NCI-H345 treated with DMSO at 0.1 percent for 48 hours (cell line): ENCODE results near the gene ZBTB44.
"Not testable (repeated sequence)": the region's sequence is repeated elsewhere in the genome, so short reads cannot be mapped to it uniquely, and the experiment has no call there.

Experiments
- DNase-seq: peaks from one replicate; lab custom pipeline; 2025; ENCODE audit not compliant: unreplicated experiment; lab: John Stamatoyannopoulos, UW

Gene ZBTB44, protein sequence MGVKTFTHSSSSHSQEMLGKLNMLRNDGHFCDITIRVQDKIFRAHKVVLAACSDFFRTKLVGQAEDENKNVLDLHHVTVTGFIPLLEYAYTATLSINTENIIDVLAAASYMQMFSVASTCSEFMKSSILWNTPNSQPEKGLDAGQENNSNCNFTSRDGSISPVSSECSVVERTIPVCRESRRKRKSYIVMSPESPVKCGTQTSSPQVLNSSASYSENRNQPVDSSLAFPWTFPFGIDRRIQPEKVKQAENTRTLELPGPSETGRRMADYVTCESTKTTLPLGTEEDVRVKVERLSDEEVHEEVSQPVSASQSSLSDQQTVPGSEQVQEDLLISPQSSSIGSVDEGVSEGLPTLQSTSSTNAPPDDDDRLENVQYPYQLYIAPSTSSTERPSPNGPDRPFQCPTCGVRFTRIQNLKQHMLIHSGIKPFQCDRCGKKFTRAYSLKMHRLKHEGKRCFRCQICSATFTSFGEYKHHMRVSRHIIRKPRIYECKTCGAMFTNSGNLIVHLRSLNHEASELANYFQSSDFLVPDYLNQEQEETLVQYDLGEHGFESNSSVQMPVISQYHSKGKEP

GRCh38 chr11:130314750-130315285 lies at the start of gene ZBTB44:
ZBTB44 (minus strand) TSS chr11:130314917; CDS start chr11:130261873, 53,044 bp downstream.
- peak; percentile 78 for DNase-seq

DNA sequence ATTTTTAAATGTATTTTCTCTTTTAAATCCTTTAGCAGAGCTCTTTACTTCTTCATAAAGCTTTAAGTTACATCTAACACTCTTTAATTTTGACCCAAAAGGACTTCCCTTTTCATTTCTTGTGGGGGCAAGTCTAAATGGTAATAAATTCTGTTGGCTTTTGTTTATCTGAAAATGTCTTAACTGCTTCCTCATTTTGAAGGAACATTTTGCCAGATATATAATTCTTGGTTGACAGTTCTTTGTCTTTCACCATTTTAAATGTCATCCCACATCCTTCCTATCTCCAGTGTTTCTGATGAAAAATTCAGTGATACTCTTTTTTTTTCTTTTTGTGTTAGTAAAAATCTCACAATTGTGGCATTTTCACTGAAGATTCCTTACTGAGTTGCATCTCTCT lies 44.7 kb upstream of the ZBTB44 start:
- no peak for DNase-seq

- no peak for DNase-seq
These were observed 43.7 kb upstream of the ZBTB44 start for GRCh38 chr11:130358398-130358797.

- no peak for DNase-seq
These were observed 32.5 kb upstream of the ZBTB44 start for GRCh38 chr11:130347261-130347660.

- no peak for DNase-seq
These were observed 30.1 kb upstream of the ZBTB44 start for GRCh38 chr11:130344841-130345240.

GRCh38 chr11:130340671-130341319 lies 26.1 kb upstream of the ZBTB44 start:
- no peak for DNase-seq

GRCh38 chr11:130338667-130339066 lies 23.9 kb upstream of the ZBTB44 start:
- no peak for DNase-seq

DNA sequence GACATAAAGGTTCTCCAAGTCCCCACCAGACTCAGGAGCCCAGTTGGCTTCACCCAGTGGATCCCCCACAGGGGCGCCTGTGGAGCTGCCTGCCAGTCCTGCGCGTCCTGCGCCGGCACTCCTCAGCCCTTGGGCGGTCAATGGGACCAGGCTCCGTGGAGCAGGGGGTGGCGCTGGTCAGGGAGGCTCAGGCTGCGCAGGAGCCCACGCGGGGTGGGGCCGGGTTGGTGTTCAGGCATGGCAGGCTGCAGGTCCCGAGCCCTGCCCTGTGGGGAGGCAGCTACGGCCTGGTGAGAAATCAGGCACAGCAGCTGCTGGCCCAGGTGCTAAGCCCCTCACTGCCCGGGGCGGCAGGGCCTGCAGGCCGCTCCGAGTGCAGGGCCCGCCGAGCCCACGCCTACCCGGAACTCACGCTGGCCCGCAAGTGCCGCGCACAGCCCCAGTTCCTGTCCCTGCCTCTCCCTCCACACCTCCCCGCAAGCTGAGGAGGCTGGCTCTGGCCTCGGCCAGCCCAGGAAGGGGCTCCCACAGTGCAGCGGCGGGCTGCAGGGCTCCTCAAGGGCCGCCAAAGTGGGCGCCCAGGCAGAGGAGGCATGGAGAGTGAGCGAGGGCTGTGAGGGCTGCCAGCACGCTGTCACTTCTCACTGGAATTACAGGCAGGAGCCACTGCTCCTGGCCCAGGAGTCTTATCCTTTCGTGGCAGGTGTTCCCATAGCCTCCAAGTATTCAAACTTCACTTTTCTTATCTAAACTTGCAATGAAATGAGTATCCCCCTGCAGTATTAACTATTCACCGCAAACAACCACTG lies 22.8 kb upstream of the ZBTB44 start:
- DNase-seq, result no peak

DNA sequence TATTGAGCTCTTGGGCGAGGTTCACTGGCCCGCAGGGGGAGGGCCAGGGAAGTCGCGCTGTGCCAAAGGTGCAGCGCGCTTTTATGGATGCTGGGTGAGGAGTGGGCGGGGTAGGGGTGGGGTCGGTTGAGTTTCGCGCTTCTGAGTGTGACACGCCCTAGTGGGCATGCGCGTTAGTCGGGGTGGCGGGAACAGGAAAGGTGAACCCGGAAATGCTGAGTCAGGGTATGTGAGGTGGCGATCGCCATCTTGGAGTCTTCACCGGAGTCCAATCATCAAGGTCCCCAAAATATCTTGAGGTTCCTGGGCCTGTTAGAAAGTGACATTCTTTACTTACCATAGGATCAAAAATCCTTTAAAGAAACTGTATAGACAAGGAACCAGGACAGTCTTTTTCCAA lies 16.7 kb upstream of the ZBTB44 start:
- DNase-seq, result not testable (repeated sequence)

- no peak for DNase-seq
These were observed 15.5 kb upstream of the ZBTB44 start for GRCh38 chr11:130330101-130330684.

GRCh38 chr11:130328420-130328819 lies 13.7 kb upstream of the ZBTB44 start:
- no peak for DNase-seq

DNA sequence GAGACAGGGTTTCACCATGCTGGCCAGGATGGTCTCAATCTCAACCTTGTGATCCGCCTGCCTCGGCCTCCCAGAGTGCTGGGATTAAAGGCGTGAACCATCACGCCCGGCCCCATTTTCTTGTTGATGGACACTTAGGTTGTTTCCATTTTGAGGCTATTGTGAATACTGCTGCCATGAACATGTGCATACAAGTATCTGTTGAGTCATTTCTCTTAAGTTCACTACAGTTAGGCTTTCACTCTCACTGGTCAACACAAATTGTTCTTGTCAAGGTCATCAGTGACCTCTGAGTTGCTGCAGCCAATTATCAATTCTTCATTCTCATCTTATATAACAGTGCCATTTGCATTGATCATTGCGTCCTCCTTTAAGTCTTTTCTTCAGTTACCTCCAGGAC lies 13.0 kb upstream of the ZBTB44 start:
- DNase-seq, result no peak

DNA sequence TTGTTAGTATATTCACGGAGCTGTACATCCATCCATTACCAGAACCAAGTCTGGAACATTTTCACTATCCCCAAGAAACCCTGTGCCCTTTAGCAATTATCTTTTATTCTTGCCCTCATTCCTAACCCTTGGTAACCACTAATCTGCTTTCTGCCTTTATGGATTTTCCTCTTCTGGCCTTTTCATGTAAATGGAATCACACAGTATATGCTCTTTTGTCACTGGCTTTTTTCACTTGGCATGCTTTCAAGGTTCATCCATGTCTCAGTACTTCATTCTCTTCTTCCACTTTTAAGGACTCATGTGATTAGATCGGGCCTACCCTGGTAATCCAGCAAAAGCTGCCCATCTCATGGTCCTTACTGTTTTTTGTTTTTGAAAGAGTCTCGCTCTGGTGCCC lies 11.0 kb upstream of the ZBTB44 start:
- no peak for DNase-seq

DNA sequence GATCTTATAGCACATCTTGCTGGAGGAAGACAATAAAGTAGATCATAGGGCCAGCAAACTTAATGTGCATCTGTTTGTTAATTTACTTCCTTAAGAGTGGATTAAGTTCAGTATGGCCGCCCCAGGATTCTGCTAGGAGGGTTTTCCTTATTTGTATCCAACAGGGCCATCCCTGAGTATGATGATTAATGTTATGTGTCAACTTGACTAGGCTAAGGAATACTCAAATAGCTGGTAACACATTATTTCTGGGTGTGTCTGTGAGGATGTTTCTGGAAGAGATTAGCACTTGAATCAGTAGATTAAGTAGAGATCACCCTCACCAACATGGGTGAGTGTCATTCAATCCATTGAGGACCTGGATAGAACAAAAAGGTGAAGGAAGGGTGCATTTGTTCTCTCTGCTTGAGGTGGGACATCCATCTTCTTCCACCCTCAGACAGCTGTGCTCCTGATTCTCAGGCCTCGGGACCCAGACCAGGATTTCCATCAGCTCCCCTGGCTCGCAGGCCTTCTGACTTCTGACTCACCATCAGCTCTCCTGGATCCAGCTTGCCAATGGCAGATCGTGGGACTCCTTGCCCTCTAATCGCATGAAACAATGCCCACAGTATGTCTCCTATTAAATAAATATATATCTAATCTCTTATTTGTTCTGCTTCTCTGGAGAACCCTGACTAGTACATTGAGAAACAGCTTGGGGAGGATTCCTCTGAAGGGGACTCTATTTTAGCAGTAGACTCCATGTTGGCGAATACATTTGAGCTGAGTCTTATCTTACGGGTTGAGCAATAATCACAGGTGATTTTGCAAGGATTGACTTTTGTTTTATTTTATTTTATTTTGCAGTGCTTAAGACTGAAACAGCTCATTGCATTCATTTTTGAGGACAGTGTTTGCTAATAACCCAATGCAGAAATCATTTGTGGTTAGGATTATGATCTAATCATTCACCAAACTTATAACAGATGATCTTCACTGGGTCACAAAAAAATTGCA lies 9.0 kb upstream of the ZBTB44 start:
- no peak for DNase-seq

GRCh38 chr11:130322126-130322525 lies 7.4 kb upstream of the ZBTB44 start:
- no peak for DNase-seq

DNA sequence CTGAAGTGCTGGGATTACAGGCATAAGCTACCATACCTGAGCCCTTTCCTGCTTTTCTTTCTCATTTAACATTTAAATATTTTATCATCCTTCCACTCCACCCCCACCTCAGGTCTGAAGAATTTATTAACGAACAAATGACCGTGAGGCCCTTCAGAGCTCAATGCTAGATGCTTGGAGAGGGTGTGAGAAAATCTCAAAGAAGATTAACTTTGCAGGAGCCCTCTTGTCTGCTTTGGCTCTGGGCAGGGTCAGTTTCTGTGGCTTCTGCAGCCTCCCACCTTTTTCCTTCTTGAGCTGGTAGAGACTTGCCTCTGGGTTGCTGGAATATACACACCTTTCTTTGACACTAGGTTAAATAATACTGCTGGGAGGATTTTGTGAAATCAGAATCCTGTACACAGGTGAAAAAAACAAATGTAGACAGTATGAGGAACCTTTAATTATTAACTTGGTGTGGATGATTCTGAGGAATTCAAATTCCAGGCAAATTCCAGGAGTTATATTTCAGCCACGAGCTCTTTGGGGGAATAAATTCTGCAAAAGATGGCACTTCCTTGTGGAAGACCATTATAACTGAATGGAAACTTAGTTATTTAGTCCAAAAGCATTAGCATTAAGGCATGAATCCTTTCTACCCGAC lies 3.4 kb upstream of the ZBTB44 start:
- no peak for DNase-seq

DNA sequence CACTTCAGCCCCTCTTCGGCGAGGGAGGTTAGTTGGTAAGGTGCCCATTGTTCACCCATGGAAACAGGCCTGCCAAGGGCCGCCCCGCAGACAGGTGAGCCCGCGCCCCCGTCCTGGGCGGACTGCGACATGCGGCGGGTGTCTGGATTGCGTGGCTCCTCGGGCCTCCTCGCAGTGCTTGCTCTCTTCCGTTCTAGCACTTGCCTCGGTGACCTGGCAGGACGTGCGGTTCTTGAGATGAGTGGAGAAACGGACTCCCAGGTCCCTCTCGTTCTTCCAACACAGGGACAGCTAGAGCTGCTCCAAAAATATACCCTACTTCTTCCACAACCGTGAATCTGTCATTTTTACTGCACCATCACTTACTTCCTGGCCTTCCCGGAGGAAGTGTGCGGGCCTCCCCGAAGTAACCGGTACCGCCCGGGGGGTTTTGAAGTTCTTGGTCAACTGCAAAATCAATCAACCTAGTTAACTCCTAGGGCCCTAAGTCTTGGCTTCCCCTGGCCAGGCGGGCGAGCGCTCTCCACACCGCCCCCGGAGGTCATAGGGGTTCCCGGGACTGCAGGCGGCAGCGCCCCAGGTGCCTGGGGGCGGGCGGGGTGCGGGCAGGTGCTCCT lies 745 bp upstream of the ZBTB44 start:
- DNase-seq, result no peak

DNA sequence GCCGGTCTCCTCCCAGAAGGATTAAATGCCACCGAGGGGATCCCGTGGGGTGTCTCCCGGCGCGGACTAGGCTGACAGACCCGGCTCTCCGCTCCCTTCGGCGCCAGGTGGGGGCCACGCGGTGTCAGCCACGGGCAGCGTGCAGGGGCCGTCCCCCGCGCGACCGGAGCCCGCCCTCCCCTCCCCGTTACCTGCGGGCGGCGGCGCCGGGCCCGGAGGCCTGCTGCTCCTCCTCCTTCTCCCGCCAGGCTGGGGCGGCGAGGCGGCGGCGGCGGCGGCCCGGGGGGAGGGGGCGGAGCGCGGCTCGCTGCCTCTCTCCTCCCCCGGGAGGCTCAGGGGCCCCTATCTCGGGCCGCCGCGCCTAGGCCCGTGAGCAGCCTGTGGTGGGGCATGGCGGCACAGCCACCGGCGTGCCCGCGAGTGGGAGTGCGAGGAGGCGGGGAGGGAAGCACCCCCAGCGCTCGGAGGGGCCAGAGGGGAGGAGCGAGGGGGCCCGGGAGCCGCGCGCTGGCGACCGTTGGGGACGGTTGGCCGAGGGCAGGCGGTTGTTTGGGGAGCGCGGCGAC lies 450 bp downstream of the ZBTB44 start:
- peak; percentile 51 for DNase-seq
